H1 (cell line): Measurements from ENCODE around the gene GSTA3. TPM values are rescaled to one million over a fixed set of nuclear protein-coding genes. Genes with fewer than 3 reads are reported as not detected.

Source experiments
- CTCF ChIA-PET: fragments of 300-600 bp; sonication (Branson Sonifier 250); formaldehyde crosslinking; loops from one replicate; lab custom pipeline; 2021; ENCODE audit not compliant: partially characterized antibody; lab: Charles Lee
- POLR2A ChIA-PET: fragments of 300-600 bp; sonication (Branson Sonifier 250); formaldehyde crosslinking; loops from one replicate; lab custom pipeline; 2021; ENCODE audit warnings: inconsistent platforms; ENCODE audit not compliant: partially characterized antibody; lab: Charles Lee
- DNase-seq, 2 experiments: peaks; one replicate each; pipeline versions ENCODE4 v3.0.0 to v3.0.0-alpha.2; 2010 to 2022; ENCODE audit warnings: low spot score in 2 of 2, low read depth in 1 of 2, mixed read lengths in 1 of 2
- FAIRE-seq: peaks from 2 replicates; lab custom pipeline; 2011; peaks lifted over from hg19 to GRCh38; lab: Jason Lieb, UNC
- H2AFZ ChIP-seq: 2 replicates; pipeline ENCODE4 v1.8.1; 2012; ENCODE audit warnings: low read length, inconsistent platforms
- H2AK5ac ChIP-seq: 2 replicates; pipeline ENCODE4 v1.6.1; 2013; ENCODE audit warnings: low read depth, low read length
- H2BK120ac ChIP-seq: replicated peaks from 2 replicates; pipeline ENCODE3; 2013; ENCODE audit warnings: low read depth, low read length, inconsistent platforms
- H2BK12ac ChIP-seq: 2 replicates; pipeline ENCODE4 v1.6.1; 2013; ENCODE audit warnings: low read depth, low read length
- H2BK15ac ChIP-seq: 2 replicates; pipeline ENCODE4 v1.6.1; 2013; ENCODE audit warnings: low read length
- H2BK20ac ChIP-seq: 2 replicates; pipeline ENCODE4 v1.6.1; 2013; ENCODE audit warnings: low read length
- H2BK5ac ChIP-seq: 2 replicates; pipeline ENCODE4 v1.6.1; 2013; ENCODE audit warnings: low read depth, low read length
- H3K14ac ChIP-seq: 2 replicates; pipeline ENCODE4 v1.6.1; 2013; ENCODE audit warnings: inconsistent platforms; ENCODE audit not compliant: insufficient read length
- H3K18ac ChIP-seq: 2 replicates; pipeline ENCODE4 v1.6.1; 2013; ENCODE audit warnings: low read length; ENCODE audit errors: extremely low read depth
- H3K23ac ChIP-seq: 2 replicates; pipeline ENCODE4 v1.6.1; 2013; ENCODE audit warnings: inconsistent platforms; ENCODE audit not compliant: insufficient read length
- H3K23me2 ChIP-seq: 2 replicates; pipeline ENCODE4 v1.6.1; 2013; ENCODE audit warnings: low read depth, low read length
- H3K27ac ChIP-seq: 2 replicates; pipeline ENCODE4 v1.6.1; 2011; ENCODE audit warnings: low read depth, low read length, inconsistent platforms
- H3K27me3 ChIP-seq, 4 experiments: replicated peaks in 1 of 4; 1 replicate in 1 of 4; 2 replicates in 3 of 4; pipeline versions ENCODE4 v1.6.1 to v1.8.1; 2011 to 2013; ENCODE audit warnings: low read length in 3 of 4, mild to moderate bottlenecking in 3 of 4, inconsistent platforms in 2 of 4, mixed read lengths in 2 of 4, moderate library complexity in 1 of 4; ENCODE audit not compliant: control insufficient read depth in 3 of 4, insufficient read depth in 3 of 4; ENCODE audit errors: extremely low read depth in 1 of 4
- H3K36me3 ChIP-seq, 4 experiments: 2 replicates each; pipeline versions ENCODE4 v1.6.1 to v1.8.1; 2011 to 2013; ENCODE audit warnings: mild to moderate bottlenecking in 4 of 4, low read length in 3 of 4, moderate library complexity in 2 of 4, control low read depth in 1 of 4, inconsistent platforms in 1 of 4; ENCODE audit not compliant: insufficient read depth in 4 of 4, control insufficient read depth in 2 of 4
- H3K4ac ChIP-seq: replicated peaks from 2 replicates; pipeline ENCODE3; 2013; ENCODE audit warnings: low read length, low read depth, mixed read lengths, inconsistent platforms; ENCODE audit not compliant: insufficient read length
- H3K4me1 ChIP-seq, 4 experiments: replicated peaks in 1 of 4; 1 replicate in 1 of 4; 2 replicates in 3 of 4; pipeline versions ENCODE4 v1.6.1 to v1.8.1; 2011 to 2013; ENCODE audit warnings: low read length in 3 of 4, inconsistent platforms in 2 of 4, mixed read lengths in 1 of 4; ENCODE audit not compliant: insufficient read depth in 4 of 4, control insufficient read depth in 3 of 4
- H3K4me2 ChIP-seq, 2 experiments: 2 replicates each; pipeline versions ENCODE4 v1.6.1 to v1.8.1; 2011 to 2013; ENCODE audit warnings: low read depth in 2 of 2, low read length in 2 of 2, control low read depth in 1 of 2, inconsistent platforms in 1 of 2, mild to moderate bottlenecking in 1 of 2; ENCODE audit not compliant: insufficient read depth in 1 of 2
- H3K4me3 ChIP-seq, 4 experiments: fragments of 200-600, 300-600 bp in 1 of 4; sonication (generic), shearing (Covaris generic), sonication (Bioruptor Twin) in 1 of 4; 2 replicates each; pipeline versions ENCODE4 v1.5.1 to v1.8.1; 2011 to 2016; ENCODE audit warnings: low read length in 4 of 4, low read depth in 3 of 4, control low read depth in 2 of 4, inconsistent platforms in 2 of 4, mild to moderate bottlenecking in 2 of 4, mixed read lengths in 1 of 4, moderate library complexity in 1 of 4; ENCODE audit not compliant: insufficient read depth in 2 of 4; ENCODE audit errors: extremely low read depth in 1 of 4
- H3K56ac ChIP-seq: replicated peaks from 2 replicates; pipeline ENCODE3; 2013; ENCODE audit warnings: low read depth, mild to moderate bottlenecking, mixed read lengths, low read length, inconsistent platforms; ENCODE audit not compliant: insufficient read length
- H3K79me1 ChIP-seq: 2 replicates; pipeline ENCODE4 v1.6.1; 2013; ENCODE audit warnings: low read depth, low read length, control low read depth
- H3K79me2 ChIP-seq, 2 experiments: 2 replicates each; pipeline versions ENCODE4 v1.6.1 to v1.8.1; 2012 to 2013; ENCODE audit warnings: low read length in 2 of 2, mild to moderate bottlenecking in 2 of 2, inconsistent platforms in 1 of 2; ENCODE audit not compliant: insufficient read depth in 2 of 2, control insufficient read depth in 1 of 2
- H3K9ac ChIP-seq, 4 experiments: replicated peaks in 1 of 4; 1 replicate in 1 of 4; 2 replicates in 3 of 4; pipeline versions ENCODE4 v1.6.1 to v1.8.1; 2011 to 2013; ENCODE audit warnings: low read depth in 3 of 4, low read length in 3 of 4, control low read depth in 2 of 4, mild to moderate bottlenecking in 2 of 4, moderate library complexity in 2 of 4, inconsistent platforms in 1 of 4; ENCODE audit errors: extremely low read depth in 1 of 4
- H3K9me3 ChIP-seq, 2 experiments: 2 replicates each; pipeline versions ENCODE4 v1.6.1 to v1.8.1; 2012 to 2013; ENCODE audit warnings: mild to moderate bottlenecking in 2 of 2, moderate library complexity in 2 of 2, control low read depth in 1 of 2, inconsistent platforms in 1 of 2, low read depth in 1 of 2, low read length in 1 of 2, mixed read lengths in 1 of 2; ENCODE audit not compliant: insufficient read depth in 2 of 2
- H4K20me1 ChIP-seq, 2 experiments: replicated peaks in 1 of 2; 2 replicates each; pipeline versions ENCODE3 to v1.8.1; 2011 to 2013; ENCODE audit warnings: inconsistent platforms in 2 of 2, low read length in 2 of 2, mild to moderate bottlenecking in 1 of 2; ENCODE audit not compliant: insufficient read depth in 2 of 2, control insufficient read depth in 1 of 2
- H4K5ac ChIP-seq: 2 replicates; pipeline ENCODE4 v1.6.1; 2013; ENCODE audit warnings: low read length, low read depth, mixed read lengths, inconsistent platforms; ENCODE audit not compliant: insufficient read length
- H4K8ac ChIP-seq: 2 replicates; pipeline ENCODE4 v1.8.0; 2013; ENCODE audit warnings: mild to moderate bottlenecking, moderate library complexity, low read length, inconsistent platforms; ENCODE audit not compliant: insufficient read depth; ENCODE audit errors: extremely low read depth
- H4K91ac ChIP-seq: replicated peaks from 2 replicates; pipeline ENCODE3; 2013; ENCODE audit warnings: low read length, mixed read lengths, inconsistent platforms; ENCODE audit not compliant: insufficient read length
- BACH1 ChIP-seq: IDR thresholded peaks from 2 replicates; pipeline ENCODE4 v1.6.1; 2012; ENCODE audit warnings: low read length, improper control_type of control experiment
- CEBPB ChIP-seq: IDR thresholded peaks from 2 replicates; pipeline ENCODE4 v1.6.1; 2012; ENCODE audit warnings: low read depth, low read length
- CHD1 ChIP-seq: IDR thresholded peaks from 2 replicates; pipeline ENCODE4 v1.6.1; 2012; ENCODE audit warnings: low read depth, low read length, improper control_type of control experiment
- CREB1 ChIP-seq: IDR thresholded peaks from 2 replicates; pipeline ENCODE4 v1.6.1; 2012; ENCODE audit warnings: inconsistent platforms
- EZH2 ChIP-seq: fragments of 200-600 bp; sonication (generic); IDR thresholded peaks from 2 replicates; pipeline ENCODE4 v1.7.1; 2012; ENCODE audit warnings: low read depth, mild to moderate bottlenecking, moderate library complexity, low read length, inconsistent platforms; ENCODE audit not compliant: severe bottlenecking
- HDAC2 ChIP-seq, 2 experiments: fragments of 300-600 bp in 1 of 2; sonication (generic) in 1 of 2; IDR thresholded peaks; 2 replicates each; pipeline ENCODE4 v1.6.1; 2011 to 2012; ENCODE audit warnings: low read depth in 2 of 2, low read length in 2 of 2, mild to moderate bottlenecking in 2 of 2, moderate library complexity in 2 of 2, borderline replicate concordance in 1 of 2, inconsistent platforms in 1 of 2
- KDM1A ChIP-seq: fragments of 200-600, 300-600 bp; sonication (generic); IDR thresholded peaks from 2 replicates; pipeline ENCODE4 v1.7.1; 2016; ENCODE audit warnings: mild to moderate bottlenecking, low read length, borderline replicate concordance
- KDM4A ChIP-seq: IDR thresholded peaks from one replicate; pipeline ENCODE4 v1.7.1; 2012; ENCODE audit warnings: low read depth, mild to moderate bottlenecking, moderate library complexity, low read length, inconsistent platforms; ENCODE audit not compliant: severe bottlenecking
- RAD21 ChIP-seq, 2 experiments: IDR thresholded peaks in 1 of 2; conservative IDR thresholded peaks in 1 of 2; 2 replicates each; pipeline ENCODE4 v1.6.1; 2011; ENCODE audit warnings: low read depth in 2 of 2, low read length in 2 of 2, improper control_type of control experiment in 1 of 2, inconsistent platforms in 1 of 2, mild to moderate bottlenecking in 1 of 2, moderate library complexity in 1 of 2
- RBBP5 ChIP-seq: IDR thresholded peaks from 2 replicates; pipeline ENCODE4 v1.7.1; 2012; ENCODE audit warnings: low read depth, mild to moderate bottlenecking, inconsistent platforms, low read length, moderate library complexity, borderline replicate concordance
- SIRT6 ChIP-seq: IDR thresholded peaks from one replicate; pipeline ENCODE4 v1.7.1; 2012; ENCODE audit warnings: low read length, inconsistent platforms
- SIX5 ChIP-seq: IDR thresholded peaks from 2 replicates; pipeline ENCODE4 v1.6.1; 2011; ENCODE audit warnings: mild to moderate bottlenecking, low read depth, low read length
- SP4 ChIP-seq: IDR thresholded peaks from 2 replicates; pipeline ENCODE4 v1.6.1; 2012; ENCODE audit warnings: low read length, inconsistent platforms
- TAF1 ChIP-seq: IDR thresholded peaks from 2 replicates; pipeline ENCODE4 v1.6.1; 2011; ENCODE audit warnings: mild to moderate bottlenecking, low read depth, low read length
- TEAD4 ChIP-seq: IDR thresholded peaks from 2 replicates; pipeline ENCODE4 v1.6.1; 2012; ENCODE audit warnings: low read depth, low read length, inconsistent platforms, mixed read lengths
- WGBS, 2 experiments: shearing (Covaris generic) in 1 of 2; methylation state at CpG; one replicate each; pipeline versions ENCODE4 v1.1.6 to v1.1.7; 2013 to 2015; ENCODE audit warnings: low lambda C conversion rate in 2 of 2, mixed read lengths in 2 of 2, inconsistent platforms in 1 of 2, low coverage in 1 of 2, missing lambda C conversion rate in 1 of 2; ENCODE audit not compliant: insufficient replicate concordance in 2 of 2, insufficient coverage in 1 of 2, insufficient read length in 1 of 2; ENCODE audit errors: extremely low coverage in 1 of 2, missing lambda C conversion rate in 1 of 2; 5-methylcytosine and 5-hydroxymethylcytosine counted together
- polyA plus RNA-seq, 7 experiments: library from polyadenylated mRNA; depleted of rRNA in 3 of 7; stranded (reverse) in 5 of 7; unstranded in 2 of 7; fragments of >200 nt in 5 of 7; fragments of 200-250 nt in 2 of 7; gene quantifications; 1 replicate in 5 of 7; 2 replicates in 1 of 7; 4 replicates in 1 of 7; pipeline versions ENCODE4 v1.2.1 to v1.2.3, GENCODE V29; 2011 to 2013; ENCODE audit warnings: missing spikeins in 2 of 7, mixed read lengths in 2 of 7
- total RNA-seq: library from RNA; stranded (reverse); fragmentation: NEBNext Ultra II Directional; extraction: Animal tissue kit (Norgen Biotek cat#: 25700); gene quantifications from 2 replicates; pipeline ENCODE4 v1.2.1, GENCODE V29; 2021

The GSTA3 gene
- total and polyA plus RNA-seq, 2 of the 8 experiments (the other 6 are each of a cell fraction or from before 2014, with no cell fraction given), result not detected

DNA sequence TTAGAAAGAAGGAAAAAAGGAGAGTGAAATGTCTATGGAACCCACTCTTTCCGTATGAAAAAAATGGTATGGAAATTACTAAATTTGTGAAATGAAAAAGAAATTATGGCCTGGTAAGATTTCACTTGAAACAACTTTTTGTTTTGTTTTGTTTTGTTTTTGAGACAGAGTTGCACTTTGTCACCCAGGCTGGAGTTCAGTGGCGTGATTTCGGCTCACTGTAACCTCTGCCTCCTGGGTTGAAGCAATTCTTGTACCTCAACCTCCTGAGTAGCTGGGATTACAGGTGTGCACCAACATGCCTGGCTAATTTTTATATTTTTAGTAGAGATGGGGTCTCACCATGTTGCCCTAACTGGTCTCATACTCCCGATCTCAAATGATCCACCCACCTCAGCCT, 51.1 kb downstream of the GSTA3 start:
- ChIA-PET CTCF (no interaction called here), POLR2A (no interaction called here)
- Histone ChIP-seq H4K91ac (no peak overlapping the region), H2AK5ac (no peak overlapping the region), H2BK120ac (no peak overlapping the region), H3K79me1 (no peaks in the 10 kb centered on the region), H3K27me3 (no peaks in the 10 kb centered on the region), H3K79me2 (no peaks in the 10 kb centered on the region), H3K9ac (no peak overlapping the region), H2BK20ac (no peak overlapping the region), H2AFZ (no peak overlapping the region), H3K36me3 (no peaks in the 10 kb centered on the region), H2BK12ac (no peak overlapping the region), H3K23ac (no peak overlapping the region), H4K20me1 (no peaks in the 10 kb centered on the region), H3K9me3 (no peaks in the 10 kb centered on the region), H4K8ac (no peak overlapping the region), H4K5ac (no peak overlapping the region), H3K18ac (no peak overlapping the region), H3K27ac (no peak overlapping the region), H3K14ac (no peak overlapping the region), H3K4me1 (peaks cover 3 to 11% (median 5%) of the 10 kb centered on the region in 4 experiments; a peak in 6 of 7 replicates), H3K4me3 (no peak overlapping the region), H3K56ac (no peak overlapping the region), H2BK5ac (no peak overlapping the region), H2BK15ac (no peak overlapping the region), H3K4ac (no peak overlapping the region), H3K4me2 (no peak overlapping the region), H3K23me2 (0 out of 2 replicates have a peak, but pooled peaks cover 2% of the 10 kb centered on the region)
- FAIRE-seq, result no peak
- 89% methylated on average over 4 of the region's 4 CpGs; no CpG with 5 or more reads in 1 of the 2 experiments for WGBS, 2 experiments
- DNase-seq, result no peak
- TF ChIP-seq KDM1A (no peak), TEAD4 (no peak), CHD1 (no peak), EZH2 (no peak), KDM4A (no peak), BACH1 (no peak), CEBPB (no peak), RAD21 (IDR thresholded peaks at IDR 0.05 in 1 of 2, conservative IDR thresholded peaks at IDR 0.05 in 1 of 2; ENCODE audit: low read depth in 2 of 2, low read length in 2 of 2) (no peak), CREB1 (no peak), SIX5 (no peak), TAF1 (no peak), HDAC2 (IDR thresholded peaks at IDR 0.05; ENCODE audit: borderline replicate concordance in 1 of 2, low read depth in 2 of 2, low read length in 2 of 2) (no peak), RBBP5 (no peak), SIRT6 (no peak), SP4 (no peak)
